Esophagus muscularis mucosa (tissue), 4 donors: Measurements from ENCODE around the gene NXN. TPM values are rescaled to one million over a fixed set of nuclear protein-coding genes. Genes with fewer than 3 reads are reported as not detected.
A peak's percentile ranks its signal among the peaks of the same experiment; 100 is the strongest.
"Not testable (repeated sequence)": the region's sequence is repeated elsewhere in the genome, so short reads cannot be mapped to it uniquely, and the experiment has no call there.

Source experiments
- DNase-seq: peaks from one replicate; pipeline ENCODE4 v3.0.0-alpha.2; 2017; ENCODE audit errors: extremely low spot score
- H3K27ac ChIP-seq, 4 donors: fragments of 200-600 bp; sonication (generic); replicated peaks in 1 of 4; 1 replicate in 3 of 4; 2 replicates in 1 of 4; pipeline ENCODE4 v1.5.1; 2016 to 2019; ENCODE audit warnings: mild to moderate bottlenecking in 1 of 4
- H3K27me3 ChIP-seq, 4 donors: fragments of 200-600 bp; sonication (generic); one replicate each; pipeline versions ENCODE4 v1.5.1 to v1.6.0; 2016 to 2019
- H3K36me3 ChIP-seq, 4 donors: fragments of 200-600 bp; sonication (generic); one replicate each; pipeline ENCODE4 v1.5.1; 2016 to 2019
- H3K4me1 ChIP-seq, 4 donors: fragments of 200-600 bp; sonication (generic); one replicate each; pipeline ENCODE4 v1.5.1; 2016 to 2019
- H3K4me3 ChIP-seq, 4 donors: fragments of 200-600 bp; sonication (generic); 1 replicate in 2 of 4; 2 replicates in 2 of 4; pipeline ENCODE4 v1.5.1; 2016 to 2019; ENCODE audit warnings: mild to moderate bottlenecking in 4 of 4, moderate library complexity in 1 of 4
- H3K9me3 ChIP-seq, 4 donors: fragments of 200-600 bp; sonication (generic); 1 replicate in 3 of 4; 2 replicates in 1 of 4; pipeline ENCODE4 v1.5.1; 2016 to 2019
- EP300 ChIP-seq: sonication (generic); formaldehyde crosslinking; IDR thresholded peaks from one replicate; pipeline ENCODE4 v1.6.1; 2017; ENCODE audit warnings: antibody characterized with exemption
- POLR2A ChIP-seq: fragments of 450-650 bp; IDR thresholded peaks from one replicate; pipeline ENCODE4 v1.6.1; 2017; ENCODE audit warnings: antibody characterized with exemption, moderate library complexity, mild to moderate bottlenecking, low read depth
- POLR2AphosphoS5 ChIP-seq, 2 donors: sonication (generic); formaldehyde crosslinking; IDR thresholded peaks; one replicate each; pipeline ENCODE4 v1.6.1; 2017; ENCODE audit warnings: antibody characterized with exemption in 2 of 2
- WGBS: methylation state at CpG from one replicate; pipeline ENCODE4 v1.1.5; 2018; 5-methylcytosine and 5-hydroxymethylcytosine counted together
- intact Hi-C: fragments of 100-400 bp; cut with DNase I; formaldehyde crosslinking; loops from one replicate; pipeline ENCODE4 v1.15.1; 2023
- total RNA-seq, 4 donors: library from RNA; depleted of rRNA; stranded (reverse); fragments of >200 nt; gene quantifications; one replicate each; pipeline versions ENCODE4 v1.1.0 to v1.2.1, GENCODE V29; 2016
- TF ChIP-seq, protein P1 (sequence below), 3 experiments: fragments of 200-600 bp in 2 of 3; fragments of 450-650 bp in 1 of 3; sonication (generic) in 2 of 3; IDR thresholded peaks; one replicate each; pipeline ENCODE4 v1.5.1; 2017 to 2019; ENCODE audit warnings: antibody characterized with exemption in 3 of 3, mild to moderate bottlenecking in 2 of 3, moderate library complexity in 1 of 3

NXN gene
- total RNA-seq, 4 donors from 2014 or later: 37.0 to 65.6 (median 49.8) TPM

DNA sequence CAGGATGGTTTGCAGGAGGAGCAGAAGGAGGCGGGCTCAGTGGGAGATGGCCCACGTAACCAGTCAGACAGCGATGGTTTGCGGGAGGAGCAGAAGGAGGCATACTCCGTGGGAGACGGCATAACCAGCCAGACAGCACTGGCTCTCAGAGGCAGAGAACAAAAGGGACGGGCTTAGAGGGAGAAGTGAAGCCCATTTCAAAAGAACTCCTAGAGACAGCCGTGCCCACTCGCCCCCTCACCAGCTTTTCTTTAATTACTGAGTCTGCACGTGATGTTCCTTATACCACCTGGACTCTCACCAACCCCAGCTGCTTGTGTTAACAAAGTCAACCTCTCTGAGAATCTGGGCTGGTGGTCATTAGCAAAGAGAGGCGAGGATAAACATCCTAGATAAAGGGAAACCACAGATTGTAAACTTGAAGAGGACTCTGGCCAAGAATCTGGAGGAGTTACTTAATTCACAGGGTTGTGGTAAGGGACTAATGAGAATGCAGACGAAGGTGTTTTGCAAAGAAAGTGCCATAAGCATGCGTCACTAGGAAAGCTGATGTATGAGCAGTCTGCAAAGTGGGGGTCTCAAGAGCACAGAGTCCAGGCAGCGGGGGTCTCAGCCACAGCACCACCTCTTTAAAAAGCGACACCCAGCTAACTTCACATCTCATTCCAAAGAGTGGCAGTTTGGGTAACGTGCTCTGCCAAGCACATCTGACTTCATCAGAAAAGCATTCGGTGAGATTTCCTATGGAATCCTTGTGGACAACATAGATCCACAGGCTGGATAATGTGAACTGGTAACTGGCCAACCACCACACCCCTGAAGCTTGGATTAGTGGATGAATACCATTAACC lies 51.7 kb downstream of the NXN start:
- intact Hi-C loops: no loop called here
- Histone ChIP-seq H3K27ac (peak overlapping the region; percentile 33 to 62 (median 53)), H3K4me1 (peaks cover 0 to 39% (median 23%) of the 10 kb centered on the region in 4 donors), H3K27me3 (no peaks in the 10 kb centered on the region), H3K36me3 (peaks cover 0 to 3% (median 0%) of the 10 kb centered on the region in 4 donors), H3K4me3 (peak overlapping the region in 2 of 4 donors; percentile 0 to 6), H3K9me3 (no peaks in the 10 kb centered on the region)
- no peak for DNase-seq
- TF ChIP-seq, protein P1, sequence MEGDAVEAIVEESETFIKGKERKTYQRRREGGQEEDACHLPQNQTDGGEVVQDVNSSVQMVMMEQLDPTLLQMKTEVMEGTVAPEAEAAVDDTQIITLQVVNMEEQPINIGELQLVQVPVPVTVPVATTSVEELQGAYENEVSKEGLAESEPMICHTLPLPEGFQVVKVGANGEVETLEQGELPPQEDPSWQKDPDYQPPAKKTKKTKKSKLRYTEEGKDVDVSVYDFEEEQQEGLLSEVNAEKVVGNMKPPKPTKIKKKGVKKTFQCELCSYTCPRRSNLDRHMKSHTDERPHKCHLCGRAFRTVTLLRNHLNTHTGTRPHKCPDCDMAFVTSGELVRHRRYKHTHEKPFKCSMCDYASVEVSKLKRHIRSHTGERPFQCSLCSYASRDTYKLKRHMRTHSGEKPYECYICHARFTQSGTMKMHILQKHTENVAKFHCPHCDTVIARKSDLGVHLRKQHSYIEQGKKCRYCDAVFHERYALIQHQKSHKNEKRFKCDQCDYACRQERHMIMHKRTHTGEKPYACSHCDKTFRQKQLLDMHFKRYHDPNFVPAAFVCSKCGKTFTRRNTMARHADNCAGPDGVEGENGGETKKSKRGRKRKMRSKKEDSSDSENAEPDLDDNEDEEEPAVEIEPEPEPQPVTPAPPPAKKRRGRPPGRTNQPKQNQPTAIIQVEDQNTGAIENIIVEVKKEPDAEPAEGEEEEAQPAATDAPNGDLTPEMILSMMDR (IDR thresholded peaks at IDR 0.05): no peak
- TF ChIP-seq POLR2AphosphoS5 (IDR thresholded peaks at IDR 0.05): peak in 1 of 2 donors; percentile 11
- WGBS: 44% methylated on average over 17 of the region's 17 CpGs

DNA sequence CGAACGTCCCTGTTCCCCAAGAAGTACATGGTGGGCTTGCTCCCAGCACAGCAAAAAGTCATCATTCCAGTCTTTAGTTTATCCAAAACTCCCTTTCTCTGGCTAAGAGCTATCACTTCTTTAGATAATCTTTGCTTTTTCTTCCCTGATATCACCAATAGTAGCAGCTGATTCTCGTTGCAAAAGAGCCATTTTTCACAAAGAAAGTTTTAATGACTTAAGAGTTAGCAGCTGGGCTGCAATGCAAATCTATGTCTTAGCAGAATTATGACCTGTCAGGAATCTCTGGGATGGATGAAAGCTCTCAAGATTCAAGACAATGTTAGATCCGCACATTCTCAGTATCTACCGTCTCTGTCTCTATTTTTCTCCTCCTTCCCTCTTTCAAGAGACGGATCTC lies 53.8 kb downstream of the NXN start:
- Histone ChIP-seq H3K36me3 (peaks cover 0 to 5% (median 0%) of the 10 kb centered on the region in 4 donors), H3K27ac (no peak overlapping the region), H3K4me3 (no peak overlapping the region), H3K9me3 (no peaks in the 10 kb centered on the region), H3K4me1 (peaks cover 0 to 43% (median 31%) of the 10 kb centered on the region in 4 donors), H3K27me3 (no peaks in the 10 kb centered on the region)
- TF ChIP-seq POLR2AphosphoS5 (IDR thresholded peaks at IDR 0.05) (no peak), EP300 (no peak), POLR2A (no peak)
- TF ChIP-seq, protein P1 (IDR thresholded peaks at IDR 0.05): no peak
- DNase-seq: no peak
- WGBS: 69% methylated on average over 6 of the region's 6 CpGs
- intact Hi-C loops: no loop called here

DNA sequence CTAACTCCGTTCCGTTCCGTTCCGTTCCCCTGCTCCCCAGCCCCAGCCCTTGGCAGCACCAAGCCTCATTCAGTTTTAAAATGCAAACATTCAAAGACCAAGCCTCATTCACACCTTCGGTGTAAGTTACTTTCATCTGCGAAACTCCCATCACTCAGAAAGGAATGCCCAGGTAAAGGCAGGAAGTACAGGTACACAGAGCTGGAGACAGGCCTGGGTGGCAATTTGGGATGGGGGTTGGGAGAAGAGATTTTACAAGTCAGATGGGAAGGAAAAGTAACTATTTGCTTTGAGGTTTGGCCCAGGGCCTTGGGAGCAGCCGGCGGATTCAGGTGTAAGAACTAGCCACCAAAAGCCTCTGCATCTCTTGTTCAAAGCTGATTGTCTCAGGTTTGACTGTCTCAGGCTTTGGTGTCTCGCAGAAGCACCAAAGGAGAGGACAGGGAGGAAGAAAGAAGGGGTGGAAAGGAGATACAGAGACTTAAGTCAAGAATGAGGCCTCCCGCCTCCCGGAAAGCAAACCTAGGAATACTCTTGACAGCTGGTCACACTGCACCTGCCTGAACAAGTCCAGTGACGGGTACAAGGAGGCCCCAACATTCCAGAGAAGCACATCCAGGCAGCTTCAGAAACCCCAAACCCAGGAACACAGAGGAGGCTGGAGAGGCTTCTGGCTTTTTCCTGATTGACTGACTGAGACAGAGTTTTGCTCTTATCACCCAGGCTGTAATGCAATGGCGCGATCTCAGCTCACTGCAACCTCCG lies 54.7 kb downstream of the NXN start:
- intact Hi-C loops: no loop called here
- Histone ChIP-seq H3K4me1 (peaks cover 0 to 42% (median 31%) of the 10 kb centered on the region in 4 donors), H3K27me3 (no peaks in the 10 kb centered on the region), H3K27ac (no peak overlapping the region), H3K4me3 (no peak overlapping the region), H3K36me3 (peaks cover 0 to 5% (median 0%) of the 10 kb centered on the region in 4 donors), H3K9me3 (no peaks in the 10 kb centered on the region)
- DNase-seq: no peak
- TF ChIP-seq POLR2AphosphoS5 (IDR thresholded peaks at IDR 0.05) (no peak), POLR2A (no peak), EP300 (no peak)
- TF ChIP-seq, protein P1 (IDR thresholded peaks at IDR 0.05): no peak
- 89% methylated on average over 15 of the region's 15 CpGs for WGBS

DNA sequence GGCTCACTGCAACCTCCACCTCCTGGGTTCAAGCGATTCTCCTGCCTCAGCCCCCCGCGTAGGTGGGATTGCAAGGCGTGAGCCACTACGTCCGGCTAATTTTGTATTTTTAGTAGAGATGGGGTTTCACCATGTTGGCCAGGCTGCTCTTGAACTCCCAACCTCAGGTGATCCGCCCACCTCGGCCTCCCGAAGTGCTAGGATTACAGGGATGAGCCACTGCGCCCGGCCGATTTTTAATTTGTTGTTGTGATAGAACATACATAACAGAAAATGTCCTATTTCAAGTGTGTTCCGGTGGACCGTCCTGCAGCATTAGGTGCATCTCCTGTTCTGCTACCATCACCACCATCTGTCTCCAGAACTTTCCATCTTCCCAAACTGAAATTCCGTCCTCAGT lies 55.3 kb downstream of the NXN start:
- H3K9me3 ChIP-seq, intact Hi-C loops, H3K27me3 ChIP-seq, H3K36me3 ChIP-seq, DNase-seq, H3K27ac ChIP-seq, H3K4me3 ChIP-seq: not testable (repeated sequence)
- WGBS: 93% methylated on average over 15 of the region's 15 CpGs
- peaks cover 0 to 37% (median 30%) of the 10 kb centered on the region in 4 donors for H3K4me1 ChIP-seq

DNA sequence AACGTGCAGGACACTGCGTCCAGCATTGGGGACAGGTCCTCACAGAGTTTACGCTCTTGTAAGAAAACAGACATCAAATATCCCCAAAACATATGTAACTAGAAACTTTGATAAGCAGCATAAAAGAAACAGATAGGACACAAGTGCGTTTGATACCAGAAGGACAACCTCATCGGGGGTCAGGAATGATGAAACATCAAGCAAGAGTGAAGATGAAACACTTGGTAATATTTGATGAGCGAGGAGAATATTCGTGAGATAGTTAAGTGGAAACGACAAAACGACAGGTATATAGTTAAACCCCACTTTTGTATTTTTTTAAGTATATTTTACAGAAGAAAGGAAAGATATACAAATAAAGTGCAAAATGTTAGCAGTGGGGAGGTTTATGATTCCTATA lies 55.9 kb downstream of the NXN start:
- H3K27ac ChIP-seq: no peak overlapping the region
- H3K4me1 ChIP-seq: peaks cover 0 to 31% (median 25%) of the 10 kb centered on the region in 4 donors
- H3K36me3 ChIP-seq: peaks cover 0 to 5% (median 0%) of the 10 kb centered on the region in 4 donors
- H3K27me3 ChIP-seq: no peaks in the 10 kb centered on the region
- no peak overlapping the region for H3K4me3 ChIP-seq
- no peaks in the 10 kb centered on the region for H3K9me3 ChIP-seq
- intact Hi-C loops: no loop called here
- no peak for DNase-seq
- WGBS: 88% methylated on average over 9 of the region's 9 CpGs
- TF ChIP-seq EP300 (no peak), POLR2AphosphoS5 (IDR thresholded peaks at IDR 0.05) (no peak), POLR2A (no peak)
- TF ChIP-seq, protein P1 (IDR thresholded peaks at IDR 0.05): no peak
